Activated CD8-positive, alpha-beta memory T cell treated with anti-CD3 and anti-CD28 coated beads, Interleukin-2, amount 50 U/mL, for 4 hours (primary cell): ENCODE measurements around the gene ID3.
"Not testable (repeated sequence)": the region's sequence is repeated elsewhere in the genome, so short reads cannot be mapped to it uniquely, and the experiment has no call there.

Experiments used
- DNase-seq: peaks from one replicate; pipeline ENCODE4 v3.0.0-alpha.2; 2020

ID3 gene

GRCh38 chr1:23546897-23547584 lies 12.3 kb downstream of the ID3 start:
- DNase-seq, result no peak

DNA sequence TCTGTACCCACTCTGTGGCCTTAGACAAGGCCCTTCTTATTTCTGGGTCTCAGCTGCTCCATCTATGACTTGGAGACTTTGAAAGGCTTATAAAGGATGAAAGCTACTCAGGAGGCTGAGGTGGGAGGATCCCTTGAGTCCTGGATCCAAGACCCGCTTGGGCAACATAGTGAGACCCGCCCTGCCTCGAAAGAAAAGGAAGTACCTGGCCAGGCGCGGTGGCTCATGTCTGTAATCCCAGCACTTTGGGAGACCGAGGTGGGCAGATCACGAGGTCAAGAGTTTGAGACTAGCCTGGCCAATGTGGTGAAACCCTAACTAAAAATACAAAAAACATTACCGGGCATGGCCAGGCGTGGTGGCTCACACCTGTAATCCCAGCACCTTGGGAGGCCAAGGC lies 13.4 kb downstream of the ID3 start:
- DNase-seq, result no peak

DNA sequence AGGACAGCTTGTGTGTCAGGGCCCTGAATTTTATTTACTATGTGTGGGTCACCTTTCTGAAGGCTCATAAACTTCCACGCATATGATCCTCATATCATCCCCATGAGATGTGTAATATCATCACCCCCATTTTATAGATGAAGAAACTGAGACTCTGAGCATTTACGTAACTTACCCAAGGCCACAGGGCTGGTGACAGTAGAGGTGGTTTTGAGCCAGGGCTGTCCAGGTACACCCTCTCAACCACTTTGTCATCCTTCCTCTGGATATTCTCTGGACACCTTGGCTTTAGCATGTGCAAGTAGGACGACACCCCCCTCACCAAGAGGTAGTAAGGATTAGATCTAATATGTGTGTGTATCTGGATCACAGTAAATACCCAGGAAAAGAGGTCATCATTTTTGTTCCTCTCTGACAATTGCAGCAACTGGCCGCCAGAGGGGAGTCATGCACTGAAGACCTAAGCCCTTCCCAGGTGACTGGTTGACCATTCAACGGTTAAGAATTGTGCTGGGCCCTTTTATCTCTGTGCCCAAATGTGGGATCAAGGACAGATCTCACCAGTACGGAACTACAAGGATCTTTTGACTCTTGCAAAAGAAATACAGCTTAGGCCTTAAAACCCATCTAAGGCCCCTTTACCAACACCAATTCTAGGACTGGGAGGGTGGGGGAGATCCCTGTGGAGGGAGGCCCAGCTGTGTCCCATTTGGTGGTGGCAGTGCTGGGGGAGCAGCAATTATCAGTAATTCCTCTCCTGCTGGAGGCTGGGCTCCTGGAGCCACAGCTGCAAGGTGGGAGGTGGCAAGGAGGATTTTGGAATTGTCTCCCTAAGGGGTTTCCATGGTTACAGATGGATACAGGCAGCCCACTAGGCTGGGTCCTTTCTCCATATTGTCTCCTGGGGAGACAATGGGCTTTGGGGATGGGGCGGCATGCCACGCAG lies 14.6 kb downstream of the ID3 start:
- DNase-seq, result peak; percentile 75

- DNase-seq, result no peak
Measured at GRCh38 chr1:23543707-23544443, 15.4 kb downstream of the ID3 start.

GRCh38 chr1:23542940-23543339 lies 16.4 kb downstream of the ID3 start:
- not testable (repeated sequence) for DNase-seq

DNA sequence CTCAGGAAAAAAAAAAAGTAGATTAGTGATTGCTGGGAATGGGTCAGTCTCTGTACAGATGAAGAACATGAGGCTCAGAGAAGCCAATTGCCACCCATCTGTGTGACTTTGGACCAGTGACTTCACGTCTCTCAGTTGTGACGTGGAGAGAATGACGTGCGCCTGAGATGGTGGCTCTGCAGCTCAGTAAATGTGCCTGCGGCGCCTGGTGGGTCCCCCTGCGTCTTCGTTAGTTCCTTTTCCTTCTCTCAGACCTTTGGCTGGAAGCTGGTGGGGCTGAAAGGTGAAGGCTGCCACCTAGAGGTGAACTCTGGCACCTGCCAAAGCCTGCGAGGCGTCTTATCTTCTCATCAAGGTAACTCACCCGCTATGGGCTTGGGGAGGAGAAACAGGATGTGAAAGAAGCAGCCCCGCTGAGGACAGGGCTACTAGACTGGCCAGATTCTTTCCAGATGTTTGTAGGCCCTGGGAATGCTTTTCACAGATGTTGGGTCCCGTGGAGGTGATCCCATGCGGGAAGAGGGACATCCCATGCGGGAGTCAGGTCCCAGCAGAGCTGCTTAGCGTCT lies 19.5 kb downstream of the ID3 start:
- peak; percentile 90 for DNase-seq

GRCh38 chr1:23537296-23537973 lies 21.9 kb downstream of the ID3 start:
- DNase-seq, result no peak

DNA sequence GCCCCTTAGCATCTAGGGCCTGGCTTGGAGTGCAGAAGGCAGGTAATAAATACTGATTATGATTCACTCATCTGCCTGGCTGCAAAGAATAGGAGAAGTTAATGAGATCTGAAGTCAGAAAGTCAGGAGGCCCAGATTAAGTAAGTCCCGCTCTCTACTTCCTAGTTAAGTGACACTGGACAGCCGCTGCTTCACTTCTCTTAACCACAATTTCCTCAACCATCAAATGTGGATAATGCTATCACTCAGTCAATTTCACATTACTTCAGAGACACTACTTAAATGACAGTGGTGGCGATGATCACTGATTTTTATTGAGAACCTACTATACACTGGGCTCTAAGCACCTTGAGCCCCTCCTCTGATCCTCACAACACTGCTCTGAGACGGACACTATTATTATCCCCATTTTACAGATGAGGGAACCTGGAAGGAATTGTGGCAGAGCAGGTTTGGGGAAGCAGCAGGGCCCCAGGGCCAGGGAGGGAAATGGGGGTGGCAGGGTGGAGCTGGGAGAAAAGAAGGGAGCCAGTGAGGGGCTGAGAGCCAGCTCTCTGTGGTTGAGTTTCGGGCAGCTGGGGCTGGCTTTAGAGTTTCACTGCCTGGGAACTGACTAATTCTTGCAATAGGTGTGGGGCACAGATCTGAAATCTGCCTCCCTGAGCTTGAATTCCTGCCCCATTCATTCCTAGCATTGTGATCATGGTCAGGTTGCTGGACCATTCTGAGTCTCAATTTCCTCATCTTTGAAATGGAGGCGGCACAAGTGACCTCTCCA lies 25.9 kb downstream of the ID3 start:
- no peak for DNase-seq

DNA sequence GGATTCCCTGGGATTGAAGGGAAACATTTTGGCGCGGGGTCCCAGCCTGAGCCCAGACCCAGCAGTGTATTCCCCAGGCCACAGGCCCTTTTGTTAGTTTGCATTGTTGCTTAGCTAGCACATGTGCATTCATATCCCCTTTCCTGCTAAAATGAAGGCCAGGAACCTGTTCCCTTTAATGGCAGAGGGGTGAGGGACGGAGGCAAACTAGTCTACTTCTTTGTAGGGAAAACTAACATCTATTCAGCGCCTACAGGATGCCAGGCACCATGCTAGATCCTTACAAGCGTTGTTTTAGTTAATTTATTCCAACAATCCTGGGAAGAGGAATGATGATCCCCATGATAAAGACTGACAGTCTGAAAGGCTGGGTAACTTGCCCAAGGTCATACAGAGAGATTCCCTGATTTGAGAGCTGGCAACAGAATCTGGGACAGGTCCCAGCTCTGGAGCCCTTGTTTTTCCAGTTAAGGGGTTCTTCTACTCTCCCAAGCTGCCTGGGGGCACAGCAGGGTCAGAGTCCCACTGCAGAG lies 27.7 kb downstream of the ID3 start:
- no peak for DNase-seq

- DNase-seq, result peak; percentile 73
Measured at GRCh38 chr1:23530747-23531561, 28.3 kb downstream of the ID3 start, which contains the start of gene E2F2. Gene E2F2 (minus strand): TSS chr1:23531233. CDS start chr1:23530793, 440 bp downstream.

GRCh38 chr1:23530087-23530746 lies 29.1 kb downstream of the ID3 start:
- DNase-seq, result no peak

GRCh38 chr1:23529146-23530086 lies 29.9 kb downstream of the ID3 start:
- DNase-seq, result no peak

DNA sequence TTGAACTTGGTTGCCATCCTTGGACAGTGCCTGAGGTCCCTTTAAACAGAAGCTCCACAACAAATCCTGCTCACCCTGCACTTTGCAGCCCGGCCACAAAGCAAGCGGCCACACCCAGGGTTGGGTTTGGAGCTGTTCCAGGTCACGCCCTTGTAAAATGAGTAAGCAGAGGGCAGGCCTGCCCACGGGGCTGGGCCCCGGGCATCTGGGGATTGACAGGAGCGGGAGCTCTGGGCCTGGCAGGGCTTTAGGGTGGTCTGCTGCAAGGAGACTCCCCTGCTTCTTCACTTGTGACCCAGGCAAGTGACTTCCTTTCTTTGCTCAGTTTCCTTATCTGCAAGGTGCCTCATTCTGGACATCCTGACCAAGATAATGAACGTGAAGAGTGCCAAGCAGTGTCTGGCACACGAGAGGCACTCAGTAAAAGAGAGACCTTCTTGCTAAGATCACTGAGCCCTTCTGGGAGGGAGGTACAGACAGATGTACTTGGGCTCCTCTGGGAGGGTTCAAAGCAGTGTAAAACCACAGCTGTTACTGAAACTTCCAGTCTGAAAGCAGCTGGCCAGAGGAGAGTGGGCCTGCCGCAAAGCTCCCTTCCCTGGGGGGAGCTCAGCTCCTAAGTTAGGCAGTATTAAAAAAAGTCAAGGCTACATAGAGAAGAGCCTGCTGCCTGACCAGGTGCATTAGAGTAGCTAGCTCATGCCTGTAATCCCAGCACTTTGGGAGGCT lies 30.9 kb downstream of the ID3 start:
- peak; percentile 75 for DNase-seq

- no peak for DNase-seq
Measured at GRCh38 chr1:23527900-23528249, 31.4 kb downstream of the ID3 start.

DNA sequence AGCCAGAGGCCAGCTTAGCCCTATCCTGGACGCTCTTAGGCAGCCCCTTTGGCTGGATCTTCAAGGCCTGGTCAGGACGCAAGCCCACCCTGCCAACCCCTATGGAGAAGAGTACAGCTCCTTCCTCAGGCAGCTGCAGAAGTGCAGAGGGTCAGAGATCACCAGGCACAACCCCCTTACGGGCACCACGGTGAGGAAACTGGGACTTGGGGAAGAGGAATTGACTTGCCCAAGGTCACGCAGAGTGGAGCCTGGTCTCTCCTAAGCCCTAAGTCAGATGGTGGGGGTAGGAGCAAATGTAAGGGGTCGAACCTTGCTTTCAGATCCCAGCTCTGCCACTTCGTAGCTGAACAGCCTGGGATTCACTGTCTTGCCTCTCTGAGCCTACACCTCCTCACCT lies 31.9 kb downstream of the ID3 start:
- DNase-seq, result no peak

- DNase-seq, result no peak
Measured at GRCh38 chr1:23526329-23527041, 32.8 kb downstream of the ID3 start.

DNA sequence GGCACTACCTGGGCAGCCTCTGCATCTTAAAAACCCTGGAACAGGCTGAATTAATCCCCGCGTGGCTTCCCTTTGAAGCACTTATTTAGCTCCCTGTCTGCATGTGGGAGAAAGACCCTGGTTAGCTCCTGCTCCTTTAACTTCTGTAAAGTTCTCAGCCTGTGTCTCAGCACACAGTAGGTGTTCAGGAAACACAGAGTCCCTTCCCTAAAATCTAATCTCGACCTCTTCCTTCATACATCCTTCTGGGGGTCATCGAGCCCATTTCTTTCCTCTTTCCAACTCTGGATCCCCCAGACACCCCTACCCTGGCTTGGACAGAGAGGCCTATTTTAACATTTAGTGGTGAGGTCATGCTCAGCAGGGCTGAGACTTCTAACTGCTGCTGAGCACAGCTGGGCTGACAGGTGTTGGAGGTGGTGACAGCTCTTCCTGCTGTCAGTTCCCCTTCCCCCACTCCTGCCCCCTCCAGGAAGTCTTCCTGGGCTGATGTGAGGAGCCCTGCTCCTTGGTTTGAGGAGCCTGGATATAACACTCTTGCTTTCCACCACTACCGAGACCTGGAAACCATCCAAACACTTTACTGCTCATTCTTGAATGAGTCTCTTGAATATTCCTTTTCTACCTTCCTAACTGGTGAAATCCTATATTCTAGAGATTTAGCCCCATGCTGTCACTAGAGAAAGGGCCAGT lies 33.6 kb downstream of the ID3 start:
- no peak for DNase-seq
